HG03442 (cell line): Measurements from ENCODE around the gene RAPGEF6.
"Not testable (repeated sequence)": the region's sequence is repeated elsewhere in the genome, so short reads cannot be mapped to it uniquely, and the experiment has no call there.

Experiments used
- ATAC-seq: cut with Tn5 transposase; IDR thresholded peaks from one replicate; pipeline ENCODE4 v1.9.1; 2021; ENCODE audit warnings: mild to moderate bottlenecking, moderate library complexity; ENCODE audit not compliant: unreplicated experiment

RAPGEF6 gene

DNA sequence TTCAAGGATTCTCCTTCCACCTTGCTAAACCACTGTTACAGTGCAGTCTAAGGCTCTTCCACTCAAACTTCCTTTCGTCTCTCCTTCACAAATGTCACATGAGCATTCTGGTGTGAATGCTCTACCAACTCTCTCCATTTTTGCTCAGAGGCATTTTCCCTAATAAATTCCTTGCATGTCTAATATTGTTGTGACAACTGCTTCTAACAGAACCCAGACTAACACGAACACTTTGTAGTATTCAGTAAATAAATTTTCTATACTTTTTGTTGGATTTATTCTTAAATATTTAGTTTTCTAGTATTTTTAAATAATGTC lies 24.0 kb downstream of the RAPGEF6 start:
- no peak for ATAC-seq

DNA sequence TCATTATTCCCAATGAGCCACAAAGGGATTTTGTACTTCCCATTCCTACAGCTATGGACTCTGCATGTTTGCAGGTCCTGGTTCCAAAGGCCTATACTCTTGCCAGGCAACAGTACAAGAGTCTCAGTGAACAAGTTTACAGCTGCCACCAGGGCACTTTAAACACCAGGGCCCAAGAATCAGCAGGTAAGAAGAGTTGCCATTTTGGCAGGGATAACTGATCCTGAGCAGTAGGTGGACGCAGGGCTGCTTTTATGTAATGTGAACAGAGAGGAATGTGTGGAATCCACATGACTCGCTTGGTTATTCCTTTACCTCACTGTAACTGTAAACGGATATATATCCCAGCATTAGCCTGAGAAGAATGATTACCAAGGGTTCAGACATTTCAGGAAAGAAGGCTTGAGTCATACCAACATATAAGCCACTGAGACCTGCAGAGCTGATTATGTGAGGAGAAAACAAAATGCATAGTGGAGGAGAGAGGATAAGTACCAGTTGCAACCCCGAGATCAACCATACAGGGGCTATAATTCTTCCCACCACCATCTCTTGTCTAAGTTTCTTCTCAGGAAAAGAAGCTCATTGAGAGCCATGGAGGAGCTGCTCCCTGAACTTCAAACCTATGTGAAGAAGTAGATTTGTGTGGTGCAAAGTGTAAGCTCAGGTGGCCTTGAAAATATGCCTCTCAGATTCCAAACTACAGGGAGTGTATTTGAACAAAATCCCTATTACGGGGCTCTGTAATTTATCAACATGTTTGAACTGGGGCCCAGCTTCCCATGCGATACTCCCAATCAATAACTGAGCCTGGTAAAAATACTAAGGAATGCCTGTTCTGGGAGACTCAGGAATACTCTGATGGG lies 24.6 kb downstream of the RAPGEF6 start:
- no peak for ATAC-seq

DNA sequence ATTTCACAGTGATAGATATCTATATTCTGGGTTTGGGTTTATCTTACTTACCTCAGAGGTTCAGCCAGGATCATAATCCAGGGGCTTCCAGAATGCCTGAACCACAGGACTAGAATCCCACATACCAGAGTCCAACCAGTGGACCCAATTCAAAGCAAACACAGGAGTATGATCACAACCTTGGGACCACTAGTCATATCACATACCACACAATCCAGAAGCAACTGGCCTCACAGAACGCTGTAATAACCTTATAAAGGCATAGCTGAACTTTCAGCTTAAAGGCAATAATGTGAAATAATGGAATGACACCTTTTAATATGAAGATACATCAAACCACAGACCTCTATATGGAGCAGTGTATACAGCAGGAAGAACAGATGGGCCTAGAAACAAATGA lies 25.3 kb downstream of the RAPGEF6 start:
- no peak for ATAC-seq

DNA sequence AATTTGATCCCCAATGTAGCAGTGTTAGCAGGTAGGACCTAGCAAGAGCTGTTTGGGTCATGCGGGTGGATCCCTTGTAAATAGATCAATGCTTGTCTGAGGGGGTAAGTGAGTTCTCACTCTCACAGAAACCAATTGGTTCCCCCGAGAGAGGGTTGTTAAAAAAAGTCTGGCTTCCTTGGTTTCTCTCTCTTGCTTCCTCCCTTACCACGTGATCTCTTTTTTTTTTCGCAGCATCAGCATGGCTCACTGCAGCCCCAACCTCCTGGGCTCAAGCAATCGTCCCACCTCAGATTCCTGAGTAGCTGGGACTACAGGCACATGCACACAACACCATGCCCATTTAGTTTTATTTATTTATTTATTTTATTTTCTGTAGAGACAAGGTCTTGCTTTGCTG lies 26.4 kb downstream of the RAPGEF6 start:
- ATAC-seq, result no peak

DNA sequence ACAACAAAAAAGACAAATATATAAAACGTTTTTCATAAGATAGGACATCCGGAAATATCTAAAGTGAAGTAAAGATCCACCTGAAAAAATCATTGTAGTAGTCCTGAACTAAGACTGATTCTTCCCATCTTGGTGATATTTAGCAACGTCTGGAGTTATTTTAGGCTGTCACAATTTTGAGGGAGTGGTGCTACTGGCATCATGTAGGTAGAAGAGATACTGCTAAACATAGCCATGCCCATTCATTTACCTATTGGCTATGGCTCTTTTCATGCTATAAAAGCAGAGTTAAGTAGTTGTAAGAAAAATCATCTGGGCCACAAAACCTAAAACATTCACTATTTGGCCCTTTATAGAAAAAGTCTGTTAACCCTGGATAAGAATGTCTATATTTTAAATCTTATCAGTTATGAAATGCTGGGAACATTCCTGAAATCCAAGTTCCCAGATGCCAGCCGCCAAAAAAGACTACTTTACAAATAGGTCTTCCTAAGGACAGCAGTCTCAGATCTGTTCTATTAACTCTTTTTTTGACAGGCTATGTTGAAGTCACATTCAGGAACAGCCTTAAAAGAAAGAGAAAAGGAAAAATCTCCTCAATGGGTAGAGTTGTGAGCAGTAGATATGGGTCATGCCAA lies 27.0 kb downstream of the RAPGEF6 start:
- no peak for ATAC-seq

DNA sequence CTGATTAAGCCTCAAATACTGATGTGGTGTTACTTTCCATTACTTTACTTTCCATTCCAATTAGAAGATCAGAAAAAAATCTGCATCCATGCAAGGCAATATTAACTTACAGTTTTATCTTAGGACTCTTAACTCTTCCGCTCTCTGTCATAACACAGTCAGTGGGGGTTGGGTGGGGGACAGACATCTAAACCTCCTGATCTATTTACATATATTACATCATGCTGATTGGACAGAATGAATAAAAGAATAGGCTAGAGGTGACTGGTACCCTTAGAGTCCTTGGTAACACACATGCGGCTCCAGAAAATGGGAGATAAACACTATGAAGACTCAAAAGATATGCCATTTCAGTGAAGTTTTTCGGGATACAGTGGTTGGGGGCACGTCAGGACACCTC lies 27.6 kb downstream of the RAPGEF6 start:
- ATAC-seq, result no peak

DNA sequence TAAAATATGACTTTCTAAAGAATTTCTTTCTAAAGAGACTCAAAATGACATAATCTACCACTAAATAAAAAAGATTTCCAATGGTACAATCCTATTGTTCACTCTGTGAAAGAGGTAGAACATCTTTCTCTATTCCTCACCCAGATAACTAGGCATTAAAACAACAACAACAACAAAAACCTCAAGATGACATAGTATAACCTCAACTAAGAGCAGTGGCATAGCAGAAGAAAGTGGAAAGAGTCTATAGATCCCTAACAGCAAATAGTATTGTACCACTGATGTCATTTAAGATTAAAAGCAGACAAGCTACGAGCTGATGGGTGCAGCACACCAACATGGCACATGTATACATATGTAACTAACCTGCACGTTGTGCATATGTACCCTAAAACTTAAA lies 29.9 kb downstream of the RAPGEF6 start:
- ATAC-seq, result no peak

DNA sequence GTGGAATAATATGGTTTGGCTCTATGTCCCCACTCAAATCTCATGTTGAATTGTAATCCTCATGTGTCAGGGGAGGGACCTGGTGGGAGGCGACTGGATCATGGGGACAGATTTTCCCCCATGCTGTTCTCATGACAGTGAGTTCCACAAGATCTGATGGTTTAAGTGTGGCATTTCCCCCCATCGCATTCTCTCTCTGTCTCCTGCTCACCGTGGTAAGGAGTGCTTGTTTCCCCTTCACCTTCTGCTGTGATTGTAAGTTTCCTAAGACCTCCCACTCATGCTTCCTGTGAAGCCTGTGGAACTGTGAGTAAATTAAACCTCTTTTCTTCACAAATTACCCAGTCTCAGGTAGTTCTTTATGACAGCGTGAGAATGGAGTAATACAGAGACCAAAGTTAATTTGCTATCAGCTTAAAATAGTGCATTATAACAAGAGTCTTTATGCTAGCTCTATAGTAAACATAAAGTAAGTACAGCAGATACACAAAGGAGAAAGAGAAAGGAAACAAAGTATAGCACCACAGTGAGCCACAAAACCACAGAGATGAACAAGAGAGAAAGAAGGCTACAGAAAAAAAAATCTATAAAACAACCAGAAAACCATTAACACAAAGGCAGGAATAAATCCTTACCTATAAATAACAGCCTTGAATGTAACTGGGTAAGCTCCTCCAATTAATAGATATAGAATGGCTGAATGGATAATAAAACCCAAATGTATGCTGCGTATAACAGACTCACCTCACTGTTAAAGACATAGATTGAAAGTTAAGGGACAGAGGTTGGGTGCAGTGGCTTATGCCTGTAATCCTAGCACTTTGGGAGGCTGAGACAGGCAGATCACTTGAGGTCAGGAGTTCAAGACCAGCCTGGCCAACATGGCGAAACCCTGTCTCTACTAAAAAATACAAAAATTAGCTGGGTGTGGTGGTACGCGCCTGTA lies 39.7 kb downstream of the RAPGEF6 start:
- no peak for ATAC-seq

DNA sequence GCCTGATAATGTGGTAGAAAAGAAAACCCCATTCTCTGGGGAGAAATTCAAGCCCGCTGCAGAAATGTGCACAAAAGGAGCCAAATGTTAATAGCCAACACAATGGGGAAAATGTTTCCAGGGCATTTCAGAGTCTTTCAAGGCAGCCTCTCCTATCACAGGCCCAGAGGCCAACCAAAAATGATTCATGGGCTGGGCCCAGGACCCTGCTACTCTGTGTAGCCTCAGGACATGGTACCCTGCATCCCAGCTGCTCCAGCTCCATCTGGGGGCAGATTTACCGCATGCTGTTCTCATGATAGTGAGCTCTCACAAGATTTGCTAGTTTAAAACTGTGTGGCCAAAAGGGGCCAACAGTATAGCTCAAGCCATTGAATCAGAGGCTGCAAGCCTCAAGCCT lies 41.1 kb downstream of the RAPGEF6 start:
- no peak for ATAC-seq

DNA sequence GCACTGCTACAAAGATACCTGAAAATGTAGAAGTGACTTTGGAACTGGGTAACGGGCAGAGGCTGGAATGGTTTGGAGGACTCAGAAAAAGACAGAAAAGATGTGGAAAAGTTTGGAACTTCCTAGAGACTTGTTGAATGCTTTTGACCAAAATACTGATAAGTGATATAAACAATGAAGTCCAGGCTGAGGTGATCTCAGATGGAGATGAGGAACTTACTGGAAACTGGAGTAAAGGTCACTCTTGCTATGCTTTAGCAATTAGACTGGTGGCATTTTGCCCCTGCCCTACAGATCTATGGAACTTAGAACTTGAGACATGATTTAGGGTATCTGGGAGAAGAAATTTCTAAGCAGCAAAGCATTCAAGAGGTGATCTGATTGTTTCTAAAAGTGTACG lies 41.6 kb downstream of the RAPGEF6 start:
- not testable (repeated sequence) for ATAC-seq

DNA sequence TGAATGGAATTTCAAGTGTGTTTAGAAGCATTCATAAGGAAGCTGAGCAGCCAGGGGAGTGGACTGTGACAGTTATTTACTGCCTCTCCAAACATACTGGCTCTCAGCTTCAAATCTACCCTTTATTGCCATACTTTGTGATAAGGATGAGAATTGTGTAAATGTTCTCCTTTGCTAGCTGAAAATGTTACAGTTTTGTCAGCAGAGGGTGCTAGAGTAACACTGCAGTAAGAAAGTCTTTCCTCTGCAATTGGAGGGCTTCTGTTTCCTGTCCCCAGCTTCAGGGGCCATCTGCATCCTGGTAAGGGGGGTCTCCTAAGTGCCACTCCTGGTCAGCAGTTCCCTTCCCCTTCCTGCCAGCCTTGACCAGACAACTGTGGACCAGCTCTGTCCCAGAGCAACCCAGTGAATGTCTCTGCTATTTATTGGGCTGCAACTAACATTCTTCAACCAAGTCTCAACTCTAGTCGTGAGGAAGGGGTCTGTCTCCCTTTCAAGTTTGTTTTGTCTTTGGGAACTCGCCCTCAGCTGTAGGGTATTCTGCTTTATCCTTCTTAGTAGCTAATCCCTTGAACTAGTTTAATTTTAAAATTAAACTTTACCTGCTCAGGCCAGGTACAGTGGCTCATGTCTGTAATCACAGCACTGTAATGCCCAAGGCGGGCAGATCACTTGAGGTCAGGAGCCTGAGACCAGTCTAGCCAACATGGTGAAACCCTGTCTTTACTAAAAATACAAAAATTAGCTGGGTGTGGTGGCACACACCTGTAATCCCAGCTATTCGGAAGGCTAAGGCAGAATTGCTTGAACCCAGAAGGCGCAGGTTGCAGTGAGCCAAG lies 45.3 kb downstream of the RAPGEF6 start:
- peak; percentile 62 for ATAC-seq

DNA sequence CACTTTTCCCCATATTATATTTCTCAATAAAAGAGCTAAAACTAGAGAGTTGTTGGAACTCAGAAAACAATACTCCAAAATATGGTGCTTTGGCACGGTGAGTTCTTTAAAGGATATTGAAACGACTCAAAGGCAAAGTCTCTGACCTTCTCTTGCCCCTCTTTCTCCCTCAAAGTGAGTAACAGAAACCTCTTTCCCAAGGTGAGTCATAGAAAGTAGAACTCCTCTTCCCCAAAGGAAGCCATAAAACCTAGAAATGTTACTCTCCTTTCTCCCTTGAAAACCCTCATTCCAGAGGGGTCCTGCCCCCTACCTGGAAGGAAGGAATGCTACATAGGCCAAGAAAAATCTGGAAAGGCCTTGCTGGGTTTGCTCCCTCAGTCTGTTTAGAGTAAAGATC lies 47.5 kb downstream of the RAPGEF6 start:
- no peak for ATAC-seq

DNA sequence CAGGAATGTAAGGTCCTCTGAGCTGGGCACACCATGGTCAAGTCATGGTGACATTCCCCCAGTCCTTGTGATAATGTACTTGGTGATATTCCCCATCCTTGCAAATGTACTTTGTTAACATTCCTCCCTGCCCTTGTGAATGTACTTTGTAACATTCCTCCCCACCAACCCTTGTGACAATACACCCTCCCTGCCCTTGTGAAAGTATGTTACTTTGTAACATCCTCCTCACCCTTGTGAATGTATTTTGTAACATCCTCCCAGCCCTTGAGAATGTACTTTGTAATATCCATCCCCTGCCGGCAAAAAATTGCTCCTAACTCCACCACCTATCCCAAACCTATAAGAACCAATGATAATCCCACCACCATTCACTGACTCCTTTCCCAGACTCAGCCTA lies 53.3 kb downstream of the RAPGEF6 start:
- no peak for ATAC-seq

DNA sequence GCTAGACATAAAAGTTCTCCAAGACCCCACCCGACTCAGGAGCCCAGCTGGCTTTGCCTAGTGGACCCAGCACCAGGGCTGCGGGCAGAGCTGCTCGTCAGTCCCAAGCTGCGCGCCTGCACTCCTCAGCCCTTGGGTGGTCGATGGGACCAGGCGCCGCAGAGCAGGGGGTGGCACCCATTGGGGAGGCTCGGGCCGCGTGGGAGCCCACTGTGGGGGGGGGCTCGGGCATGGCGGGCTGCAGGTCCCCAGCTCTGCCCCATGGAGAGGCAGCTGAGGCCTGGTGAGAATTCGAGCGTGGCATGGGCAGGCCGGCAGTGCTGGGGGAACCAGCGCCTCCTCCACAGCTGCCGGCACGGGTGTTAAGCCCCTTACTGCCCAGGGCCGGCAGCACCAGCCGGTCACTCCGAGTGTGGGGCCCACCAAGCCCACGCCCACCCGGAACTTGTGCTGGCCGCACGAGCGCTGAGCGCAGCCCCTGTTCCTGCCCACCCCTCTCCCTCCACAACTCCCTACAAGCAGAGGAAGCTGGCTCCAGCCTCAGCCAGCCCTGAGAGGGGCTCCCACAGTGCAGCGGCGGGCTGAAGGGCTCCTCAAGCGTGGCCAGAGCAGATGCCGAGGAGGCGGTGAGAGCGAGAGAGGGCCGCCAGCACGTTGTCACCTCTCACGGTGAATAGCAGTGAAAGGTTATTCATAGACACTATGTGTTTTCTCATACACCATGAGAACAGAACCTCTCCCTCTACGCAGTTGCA lies 54.9 kb downstream of the RAPGEF6 start:
- ATAC-seq, result no peak

DNA sequence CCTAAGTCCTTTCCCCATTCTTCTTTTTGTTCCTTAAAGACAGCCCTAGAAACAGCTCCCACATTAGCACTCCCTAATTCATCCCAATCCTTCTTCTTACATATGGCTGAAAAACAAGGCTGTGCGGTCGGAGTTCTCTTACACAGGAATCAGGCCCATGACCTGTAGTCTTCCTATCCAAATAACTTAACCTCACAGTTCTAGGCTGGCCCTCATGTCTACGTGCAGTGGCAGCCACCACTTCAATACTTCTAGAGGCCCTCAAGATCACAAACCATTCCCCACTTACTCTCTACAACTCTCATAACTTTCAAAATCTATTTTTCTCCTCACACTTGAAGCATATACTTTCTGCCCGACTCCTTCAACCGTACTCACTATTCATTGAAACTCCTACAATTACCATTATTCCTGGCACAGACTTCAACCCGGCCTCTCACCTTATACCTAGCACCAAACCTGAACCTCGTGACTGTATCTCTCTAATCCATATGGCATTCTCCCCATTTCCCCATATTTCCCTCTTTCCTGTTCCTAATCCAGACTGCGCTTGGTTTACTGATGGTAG lies 59.3 kb downstream of the RAPGEF6 start:
- no peak for ATAC-seq

DNA sequence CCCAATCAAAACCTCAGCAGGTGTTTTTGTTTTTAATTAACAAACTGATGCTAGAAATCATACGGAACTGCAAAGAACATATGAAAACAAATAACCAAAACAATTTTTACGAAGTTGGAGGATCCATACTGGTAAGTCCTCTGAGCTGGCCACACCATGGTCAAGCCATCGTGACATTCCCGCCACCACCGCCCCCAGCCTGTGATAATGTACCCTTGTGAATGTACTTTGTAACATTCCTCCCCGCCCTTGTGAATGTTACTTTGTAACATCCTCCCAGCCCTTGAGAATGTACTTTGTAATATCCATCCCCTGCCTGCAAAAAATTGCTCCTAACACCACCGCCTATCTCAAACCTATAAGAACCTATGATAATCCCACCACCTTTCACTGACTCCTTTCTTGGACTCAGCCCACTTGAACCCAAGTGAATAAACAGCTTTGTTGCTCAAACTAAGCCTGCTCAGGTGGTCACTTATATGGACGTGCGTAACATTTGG lies 63.3 kb downstream of the RAPGEF6 start:
- no peak for ATAC-seq

DNA sequence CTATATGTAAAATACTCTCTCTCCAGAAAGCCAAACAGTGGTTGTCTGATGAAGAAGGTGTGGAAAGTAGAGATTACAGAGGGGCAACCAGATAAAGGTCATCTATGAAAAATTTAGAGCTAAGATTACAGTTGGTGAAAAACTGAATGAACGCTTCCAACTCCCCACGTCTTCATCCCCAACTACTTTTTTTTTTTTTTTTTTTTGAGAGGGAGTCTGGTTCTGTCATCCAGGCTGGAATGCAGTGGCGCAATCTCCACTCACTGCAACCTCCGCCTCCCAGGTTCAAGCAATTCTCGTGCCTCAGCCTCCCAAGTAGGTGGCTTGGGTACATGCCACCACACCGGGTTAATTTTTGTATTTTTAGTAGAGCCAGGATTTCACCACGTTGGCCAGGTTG lies 64.3 kb downstream of the RAPGEF6 start:
- no peak for ATAC-seq

DNA sequence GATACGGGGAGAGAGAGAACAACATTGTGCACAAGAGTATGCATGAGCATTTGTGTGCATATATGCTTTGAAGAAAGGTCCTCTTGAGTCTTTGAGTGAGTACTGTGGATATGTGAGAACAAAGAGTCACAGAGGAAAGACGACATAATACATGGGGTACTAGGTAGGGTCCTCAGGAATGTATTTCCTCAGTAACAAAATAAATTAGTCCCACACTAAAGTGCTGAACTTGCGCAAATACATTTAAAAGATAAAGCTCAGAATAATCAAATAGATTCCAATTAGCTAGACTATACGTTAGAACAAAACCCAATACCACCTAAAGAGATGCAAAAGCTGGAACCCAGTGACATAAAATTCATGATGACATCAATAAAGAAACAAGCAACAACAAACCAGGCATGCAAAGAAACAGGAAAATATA lies 70.8 kb downstream of the RAPGEF6 start:
- no peak for ATAC-seq

DNA sequence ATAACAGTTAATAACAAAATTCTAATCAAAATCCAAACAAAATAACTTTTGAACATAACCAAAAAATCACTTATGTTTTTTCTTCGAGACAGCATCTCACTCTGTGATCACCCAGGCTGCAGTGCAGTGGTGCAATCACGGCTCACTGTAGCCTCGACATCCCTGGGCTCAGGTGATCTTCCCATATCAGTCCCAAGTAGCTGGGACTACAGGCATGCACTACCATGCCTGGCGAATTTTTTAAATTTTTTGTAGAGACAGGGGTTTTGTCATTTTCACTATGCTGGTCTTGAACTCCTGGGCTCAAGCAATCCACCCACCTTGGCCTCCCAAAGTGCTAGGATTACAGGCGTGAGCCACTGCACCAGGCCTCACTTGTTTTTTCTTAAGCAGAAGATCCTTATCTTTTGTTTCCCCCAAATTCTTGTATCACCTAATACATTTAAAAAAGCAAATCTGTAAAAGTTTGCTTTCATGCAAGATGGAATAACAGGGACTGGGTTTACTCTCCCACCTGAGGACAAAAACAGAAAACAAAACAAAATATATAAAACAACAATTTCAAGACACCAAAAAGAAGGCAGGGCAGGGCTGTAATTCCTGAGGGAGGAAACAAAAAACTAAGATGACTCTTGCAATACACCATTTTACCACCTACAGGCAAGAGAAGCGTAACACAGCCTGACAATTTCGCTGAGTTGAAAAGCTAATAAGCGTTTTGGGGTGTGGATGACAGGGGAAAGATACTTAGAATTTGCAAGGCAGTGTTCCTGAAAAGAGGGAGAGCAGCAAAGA lies 71.4 kb downstream of the RAPGEF6 start:
- ATAC-seq, result no peak
